H1 (cell line): Measurements from ENCODE around the gene LMX1B. TPM values are rescaled to one million over a fixed set of nuclear protein-coding genes. Genes with fewer than 3 reads are reported as not detected.
A peak's percentile ranks its signal among the peaks of the same experiment; 100 is the strongest.

Experiments
- CTCF ChIA-PET: fragments of 300-600 bp; sonication (Branson Sonifier 250); formaldehyde crosslinking; loops from one replicate; lab custom pipeline; 2021; ENCODE audit not compliant: partially characterized antibody; lab: Charles Lee
- POLR2A ChIA-PET: fragments of 300-600 bp; sonication (Branson Sonifier 250); formaldehyde crosslinking; loops from one replicate; lab custom pipeline; 2021; ENCODE audit warnings: inconsistent platforms; ENCODE audit not compliant: partially characterized antibody; lab: Charles Lee
- DNase-seq, 2 experiments: peaks; one replicate each; pipeline versions ENCODE4 v3.0.0 to v3.0.0-alpha.2; 2010 to 2022; ENCODE audit warnings: low spot score in 2 of 2, low read depth in 1 of 2, mixed read lengths in 1 of 2
- FAIRE-seq: peaks from 2 replicates; lab custom pipeline; 2011; peaks lifted over from hg19 to GRCh38; lab: Jason Lieb, UNC
- H2AFZ ChIP-seq: 2 replicates; pipeline ENCODE4 v1.8.1; 2012; ENCODE audit warnings: low read length, inconsistent platforms
- H2AK5ac ChIP-seq: 2 replicates; pipeline ENCODE4 v1.6.1; 2013; ENCODE audit warnings: low read depth, low read length
- H2BK120ac ChIP-seq: replicated peaks from 2 replicates; pipeline ENCODE3; 2013; ENCODE audit warnings: low read depth, low read length, inconsistent platforms
- H2BK12ac ChIP-seq: 2 replicates; pipeline ENCODE4 v1.6.1; 2013; ENCODE audit warnings: low read depth, low read length
- H2BK15ac ChIP-seq: 2 replicates; pipeline ENCODE4 v1.6.1; 2013; ENCODE audit warnings: low read length
- H2BK20ac ChIP-seq: 2 replicates; pipeline ENCODE4 v1.6.1; 2013; ENCODE audit warnings: low read length
- H2BK5ac ChIP-seq: 2 replicates; pipeline ENCODE4 v1.6.1; 2013; ENCODE audit warnings: low read depth, low read length
- H3K14ac ChIP-seq: 2 replicates; pipeline ENCODE4 v1.6.1; 2013; ENCODE audit warnings: inconsistent platforms; ENCODE audit not compliant: insufficient read length
- H3K18ac ChIP-seq: 2 replicates; pipeline ENCODE4 v1.6.1; 2013; ENCODE audit warnings: low read length; ENCODE audit errors: extremely low read depth
- H3K23ac ChIP-seq: 2 replicates; pipeline ENCODE4 v1.6.1; 2013; ENCODE audit warnings: inconsistent platforms; ENCODE audit not compliant: insufficient read length
- H3K23me2 ChIP-seq: 2 replicates; pipeline ENCODE4 v1.6.1; 2013; ENCODE audit warnings: low read depth, low read length
- H3K27ac ChIP-seq: 2 replicates; pipeline ENCODE4 v1.6.1; 2011; ENCODE audit warnings: low read depth, low read length, inconsistent platforms
- H3K27me3 ChIP-seq, 4 experiments: replicated peaks in 1 of 4; 1 replicate in 1 of 4; 2 replicates in 3 of 4; pipeline versions ENCODE4 v1.6.1 to v1.8.1; 2011 to 2013; ENCODE audit warnings: low read length in 3 of 4, mild to moderate bottlenecking in 3 of 4, inconsistent platforms in 2 of 4, mixed read lengths in 2 of 4, moderate library complexity in 1 of 4; ENCODE audit not compliant: control insufficient read depth in 3 of 4, insufficient read depth in 3 of 4; ENCODE audit errors: extremely low read depth in 1 of 4
- H3K36me3 ChIP-seq, 4 experiments: 2 replicates each; pipeline versions ENCODE4 v1.6.1 to v1.8.1; 2011 to 2013; ENCODE audit warnings: mild to moderate bottlenecking in 4 of 4, low read length in 3 of 4, moderate library complexity in 2 of 4, control low read depth in 1 of 4, inconsistent platforms in 1 of 4; ENCODE audit not compliant: insufficient read depth in 4 of 4, control insufficient read depth in 2 of 4
- H3K4ac ChIP-seq: replicated peaks from 2 replicates; pipeline ENCODE3; 2013; ENCODE audit warnings: low read length, low read depth, mixed read lengths, inconsistent platforms; ENCODE audit not compliant: insufficient read length
- H3K4me1 ChIP-seq, 4 experiments: replicated peaks in 1 of 4; 1 replicate in 1 of 4; 2 replicates in 3 of 4; pipeline versions ENCODE4 v1.6.1 to v1.8.1; 2011 to 2013; ENCODE audit warnings: low read length in 3 of 4, inconsistent platforms in 2 of 4, mixed read lengths in 1 of 4; ENCODE audit not compliant: insufficient read depth in 4 of 4, control insufficient read depth in 3 of 4
- H3K4me2 ChIP-seq, 2 experiments: 2 replicates each; pipeline versions ENCODE4 v1.6.1 to v1.8.1; 2011 to 2013; ENCODE audit warnings: low read depth in 2 of 2, low read length in 2 of 2, control low read depth in 1 of 2, inconsistent platforms in 1 of 2, mild to moderate bottlenecking in 1 of 2; ENCODE audit not compliant: insufficient read depth in 1 of 2
- H3K4me3 ChIP-seq, 4 experiments: fragments of 200-600, 300-600 bp in 1 of 4; sonication (generic), shearing (Covaris generic), sonication (Bioruptor Twin) in 1 of 4; 2 replicates each; pipeline versions ENCODE4 v1.5.1 to v1.8.1; 2011 to 2016; ENCODE audit warnings: low read length in 4 of 4, low read depth in 3 of 4, control low read depth in 2 of 4, inconsistent platforms in 2 of 4, mild to moderate bottlenecking in 2 of 4, mixed read lengths in 1 of 4, moderate library complexity in 1 of 4; ENCODE audit not compliant: insufficient read depth in 2 of 4; ENCODE audit errors: extremely low read depth in 1 of 4
- H3K56ac ChIP-seq: replicated peaks from 2 replicates; pipeline ENCODE3; 2013; ENCODE audit warnings: low read depth, mild to moderate bottlenecking, mixed read lengths, low read length, inconsistent platforms; ENCODE audit not compliant: insufficient read length
- H3K79me1 ChIP-seq: 2 replicates; pipeline ENCODE4 v1.6.1; 2013; ENCODE audit warnings: low read depth, low read length, control low read depth
- H3K79me2 ChIP-seq, 2 experiments: 2 replicates each; pipeline versions ENCODE4 v1.6.1 to v1.8.1; 2012 to 2013; ENCODE audit warnings: low read length in 2 of 2, mild to moderate bottlenecking in 2 of 2, inconsistent platforms in 1 of 2; ENCODE audit not compliant: insufficient read depth in 2 of 2, control insufficient read depth in 1 of 2
- H3K9ac ChIP-seq, 4 experiments: replicated peaks in 1 of 4; 1 replicate in 1 of 4; 2 replicates in 3 of 4; pipeline versions ENCODE4 v1.6.1 to v1.8.1; 2011 to 2013; ENCODE audit warnings: low read depth in 3 of 4, low read length in 3 of 4, control low read depth in 2 of 4, mild to moderate bottlenecking in 2 of 4, moderate library complexity in 2 of 4, inconsistent platforms in 1 of 4; ENCODE audit errors: extremely low read depth in 1 of 4
- H3K9me3 ChIP-seq, 2 experiments: 2 replicates each; pipeline versions ENCODE4 v1.6.1 to v1.8.1; 2012 to 2013; ENCODE audit warnings: mild to moderate bottlenecking in 2 of 2, moderate library complexity in 2 of 2, control low read depth in 1 of 2, inconsistent platforms in 1 of 2, low read depth in 1 of 2, low read length in 1 of 2, mixed read lengths in 1 of 2; ENCODE audit not compliant: insufficient read depth in 2 of 2
- H4K20me1 ChIP-seq, 2 experiments: replicated peaks in 1 of 2; 2 replicates each; pipeline versions ENCODE3 to v1.8.1; 2011 to 2013; ENCODE audit warnings: inconsistent platforms in 2 of 2, low read length in 2 of 2, mild to moderate bottlenecking in 1 of 2; ENCODE audit not compliant: insufficient read depth in 2 of 2, control insufficient read depth in 1 of 2
- H4K5ac ChIP-seq: 2 replicates; pipeline ENCODE4 v1.6.1; 2013; ENCODE audit warnings: low read length, low read depth, mixed read lengths, inconsistent platforms; ENCODE audit not compliant: insufficient read length
- H4K8ac ChIP-seq: 2 replicates; pipeline ENCODE4 v1.8.0; 2013; ENCODE audit warnings: mild to moderate bottlenecking, moderate library complexity, low read length, inconsistent platforms; ENCODE audit not compliant: insufficient read depth; ENCODE audit errors: extremely low read depth
- H4K91ac ChIP-seq: replicated peaks from 2 replicates; pipeline ENCODE3; 2013; ENCODE audit warnings: low read length, mixed read lengths, inconsistent platforms; ENCODE audit not compliant: insufficient read length
- CBX5 ChIP-seq: fragments of 300-800, 300-1000 bp; sonication (generic); IDR thresholded peaks from 2 replicates; pipeline ENCODE4 v1.7.1; 2016; ENCODE audit warnings: antibody characterized with exemption, low read length, low read depth
- CTBP2 ChIP-seq: IDR thresholded peaks from 2 replicates; pipeline ENCODE4 v1.7.0; 2011; ENCODE audit warnings: borderline replicate concordance, mild to moderate bottlenecking, moderate library complexity, mixed read lengths, low read length; ENCODE audit not compliant: insufficient read depth, insufficient read length
- GTF2F1 ChIP-seq: IDR thresholded peaks from 2 replicates; pipeline ENCODE4 v1.6.1; 2012; ENCODE audit warnings: low read depth, low read length, improper control_type of control experiment, borderline replicate concordance
- HDAC2 ChIP-seq, 2 experiments: fragments of 300-600 bp in 1 of 2; sonication (generic) in 1 of 2; IDR thresholded peaks; 2 replicates each; pipeline ENCODE4 v1.6.1; 2011 to 2012; ENCODE audit warnings: low read depth in 2 of 2, low read length in 2 of 2, mild to moderate bottlenecking in 2 of 2, moderate library complexity in 2 of 2, borderline replicate concordance in 1 of 2, inconsistent platforms in 1 of 2
- KDM4A ChIP-seq: IDR thresholded peaks from one replicate; pipeline ENCODE4 v1.7.1; 2012; ENCODE audit warnings: low read depth, mild to moderate bottlenecking, moderate library complexity, low read length, inconsistent platforms; ENCODE audit not compliant: severe bottlenecking
- PHF8 ChIP-seq: fragments of 200-600 bp; sonication (generic); conservative IDR thresholded peaks from 2 replicates; pipeline ENCODE4 v1.7.1; 2012; ENCODE audit warnings: low read depth, mild to moderate bottlenecking, inconsistent platforms, low read length, moderate library complexity
- SIN3A ChIP-seq, 2 experiments: IDR thresholded peaks in 1 of 2; conservative IDR thresholded peaks in 1 of 2; 2 replicates each; pipeline ENCODE4 v1.6.1; 2011 to 2012; ENCODE audit warnings: low read length in 2 of 2, improper control_type of control experiment in 1 of 2, low read depth in 1 of 2, mild to moderate bottlenecking in 1 of 2
- TCF12 ChIP-seq: IDR thresholded peaks from 2 replicates; pipeline ENCODE4 v1.6.1; 2011; ENCODE audit warnings: low read depth, mild to moderate bottlenecking, low read length
- ZNF274 ChIP-seq: IDR thresholded peaks from 2 replicates; pipeline ENCODE4 v1.7.0; 2012; ENCODE audit warnings: low read length, borderline replicate concordance; ENCODE audit errors: extremely low read depth
- WGBS, 2 experiments: shearing (Covaris generic) in 1 of 2; methylation state at CpG; one replicate each; pipeline versions ENCODE4 v1.1.6 to v1.1.7; 2013 to 2015; ENCODE audit warnings: low lambda C conversion rate in 2 of 2, mixed read lengths in 2 of 2, inconsistent platforms in 1 of 2, low coverage in 1 of 2, missing lambda C conversion rate in 1 of 2; ENCODE audit not compliant: insufficient replicate concordance in 2 of 2, insufficient coverage in 1 of 2, insufficient read length in 1 of 2; ENCODE audit errors: extremely low coverage in 1 of 2, missing lambda C conversion rate in 1 of 2; 5-methylcytosine and 5-hydroxymethylcytosine counted together
- polyA plus RNA-seq, 7 experiments: library from polyadenylated mRNA; depleted of rRNA in 3 of 7; stranded (reverse) in 5 of 7; unstranded in 2 of 7; fragments of >200 nt in 5 of 7; fragments of 200-250 nt in 2 of 7; gene quantifications; 1 replicate in 5 of 7; 2 replicates in 1 of 7; 4 replicates in 1 of 7; pipeline versions ENCODE4 v1.2.1 to v1.2.3, GENCODE V29; 2011 to 2013; ENCODE audit warnings: missing spikeins in 2 of 7, mixed read lengths in 2 of 7
- total RNA-seq: library from RNA; stranded (reverse); fragmentation: NEBNext Ultra II Directional; extraction: Animal tissue kit (Norgen Biotek cat#: 25700); gene quantifications from 2 replicates; pipeline ENCODE4 v1.2.1, GENCODE V29; 2021
- TF ChIP-seq, protein P1 (sequence below): IDR thresholded peaks from 2 replicates; pipeline ENCODE4 v1.6.1; 2012; ENCODE audit warnings: low read length, inconsistent platforms

LMX1B gene
- total and polyA plus RNA-seq, 2 of the 8 experiments (the other 6 are each of a cell fraction or from before 2014, with no cell fraction given) = 0.09 to 0.37 TPM

DNA sequence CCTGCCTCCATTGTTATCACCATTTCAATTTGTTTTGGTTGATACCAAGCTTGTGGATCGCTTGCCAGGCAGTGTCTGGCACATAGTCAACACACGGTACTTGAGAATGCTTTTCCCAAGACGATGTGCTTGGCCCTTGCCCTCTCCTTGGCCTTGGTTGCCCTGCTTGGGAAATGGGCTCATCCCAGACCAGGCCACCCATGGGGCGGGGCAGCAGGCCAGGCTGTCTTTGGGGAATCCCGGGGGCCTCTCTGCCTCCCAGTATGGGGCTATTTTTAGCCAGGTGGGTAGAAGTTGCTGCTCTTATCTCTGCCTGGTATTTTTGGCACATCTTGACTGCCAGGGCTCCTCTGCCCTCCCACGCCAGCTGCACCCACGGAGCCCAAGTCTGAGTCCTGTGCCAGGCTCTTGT, 49.9 kb downstream of the LMX1B start:
- Histone ChIP-seq H3K23ac (no peak overlapping the region), H3K79me1 (no peaks in the 10 kb centered on the region), H4K5ac (no peak overlapping the region), H2BK5ac (peak overlapping the region; percentile 98; the same call in 1 of the 2 replicates), H4K91ac (peak overlapping the region; percentile 97), H2AK5ac (peak overlapping the region; percentile 72), H2BK12ac (peak overlapping the region; percentile 94; the same call in 1 of the 2 replicates), H3K23me2 (0 out of 2 replicates have a peak, but pooled peaks cover 2% of the 10 kb centered on the region), H3K27ac (no peak overlapping the region), H3K4me1 (peaks cover 11 to 41% (median 30%) of the 10 kb centered on the region in 4 experiments), H3K4me3 (no peak overlapping the region), H3K27me3 (peaks cover 0 to 10% (median 3%) of the 10 kb centered on the region in 4 experiments; a peak in 4 of 7 replicates), H3K18ac (peak overlapping the region; percentile 64; the same call in 1 of the 2 replicates), H3K79me2 (no peaks in the 10 kb centered on the region), H3K56ac (no peak overlapping the region), H2AFZ (no peak overlapping the region), H3K4ac (peak overlapping the region; percentile 48), H3K9ac (no peak overlapping the region), H2BK15ac (0 out of 2 replicates have a peak overlapping the region, but pooled peaks have one; percentile 82), H2BK120ac (peak overlapping the region; percentile 76), H3K9me3 (no peaks in the 10 kb centered on the region), H4K8ac (no peak overlapping the region), H4K20me1 (no peaks in the 10 kb centered on the region), H3K4me2 (no peak overlapping the region), H3K14ac (no peak overlapping the region), H2BK20ac (peak overlapping the region; percentile 83), H3K36me3 (no peaks in the 10 kb centered on the region; a peak in 1 of 8 replicates)
- FAIRE-seq (no peak), DNase-seq (no peak)
- ChIA-PET POLR2A (interaction anchor here (1.4 to 2.5 kb wide), 3 partner anchors 7 to 13 kb away, joined by 3 to 9 read pairs (median 6); no protein-coding TSS in a partner anchor), CTCF (interaction anchor here (0.6 to 6.2 kb wide), 17 partner anchors 10 to 502 kb away, joined by 3 to 67 read pairs (median 20); no protein-coding TSS in a partner anchor)
- WGBS, 2 experiments = 82% methylated on average over 7 of the region's 7 CpGs; no CpG with 5 or more reads in 1 of the 2 experiments
- no peak for TF ChIP-seq ZNF274
- no peak for TF ChIP-seq HDAC2 (IDR thresholded peaks at IDR 0.05; ENCODE audit: borderline replicate concordance in 1 of 2, low read depth in 2 of 2, low read length in 2 of 2)
- no peak for TF ChIP-seq SIN3A (conservative IDR thresholded peaks at IDR 0.05 in 1 of 2, IDR thresholded peaks at IDR 0.05 in 1 of 2; ENCODE audit: low read depth in 1 of 2, low read length in 2 of 2)
- no peak for TF ChIP-seq CBX5
- no peak for TF ChIP-seq CTBP2
- no peak for TF ChIP-seq TCF12
- no peak for TF ChIP-seq KDM4A
- no peak for TF ChIP-seq GTF2F1
- TF ChIP-seq, protein P1, sequence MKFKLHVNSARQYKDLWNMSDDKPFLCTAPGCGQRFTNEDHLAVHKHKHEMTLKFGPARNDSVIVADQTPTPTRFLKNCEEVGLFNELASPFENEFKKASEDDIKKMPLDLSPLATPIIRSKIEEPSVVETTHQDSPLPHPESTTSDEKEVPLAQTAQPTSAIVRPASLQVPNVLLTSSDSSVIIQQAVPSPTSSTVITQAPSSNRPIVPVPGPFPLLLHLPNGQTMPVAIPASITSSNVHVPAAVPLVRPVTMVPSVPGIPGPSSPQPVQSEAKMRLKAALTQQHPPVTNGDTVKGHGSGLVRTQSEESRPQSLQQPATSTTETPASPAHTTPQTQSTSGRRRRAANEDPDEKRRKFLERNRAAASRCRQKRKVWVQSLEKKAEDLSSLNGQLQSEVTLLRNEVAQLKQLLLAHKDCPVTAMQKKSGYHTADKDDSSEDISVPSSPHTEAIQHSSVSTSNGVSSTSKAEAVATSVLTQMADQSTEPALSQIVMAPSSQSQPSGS = no peak
- TF ChIP-seq PHF8 = no peak
